Measurements from ENCODE around the gene TNIK.
"Not testable (repeated sequence)": the region's sequence is repeated elsewhere in the genome, so short reads cannot be mapped to it uniquely, and the experiment has no call there.

Gene TNIK

GRCh38 chr3:171157286-171157685 lies 302.9 kb downstream of the TNIK start:
- DNase-seq = peak; percentile 58

GRCh38 chr3:171156401-171157010 lies 303.7 kb downstream of the TNIK start:
- no peak for DNase-seq

GRCh38 chr3:171155122-171155700 lies 305.0 kb downstream of the TNIK start:
- DNase-seq = no peak

GRCh38 chr3:171150945-171151344 lies 309.3 kb downstream of the TNIK start:
- DNase-seq = no peak

GRCh38 chr3:171149526-171150116 lies 310.6 kb downstream of the TNIK start:
- no peak for DNase-seq

- DNase-seq = no peak
These were observed 314.4 kb downstream of the TNIK start for GRCh38 chr3:171145798-171146197.

- no peak for DNase-seq
These were observed 317.2 kb downstream of the TNIK start for GRCh38 chr3:171142985-171143384.

GRCh38 chr3:171140246-171140645 lies 320.0 kb downstream of the TNIK start:
- DNase-seq = no peak

GRCh38 chr3:171138027-171138426 lies 322.2 kb downstream of the TNIK start:
- no peak for DNase-seq

GRCh38 chr3:171135549-171135948 lies 324.7 kb downstream of the TNIK start:
- no peak for DNase-seq

GRCh38 chr3:171133796-171134569 lies 326.2 kb downstream of the TNIK start:
- DNase-seq = no peak

GRCh38 chr3:171133337-171133736 lies 326.9 kb downstream of the TNIK start:
- no peak for DNase-seq

GRCh38 chr3:171132873-171133272 lies 327.3 kb downstream of the TNIK start:
- DNase-seq = no peak

GRCh38 chr3:171129827-171130226 lies 330.4 kb downstream of the TNIK start:
- no peak for DNase-seq

GRCh38 chr3:171127611-171128010 lies 332.6 kb downstream of the TNIK start:
- DNase-seq = no peak

- no peak for DNase-seq
These were observed 333.6 kb downstream of the TNIK start for GRCh38 chr3:171126478-171127209.

GRCh38 chr3:171125010-171125409 lies 335.2 kb downstream of the TNIK start:
- DNase-seq = no peak

- no peak for DNase-seq
These were observed 336.3 kb downstream of the TNIK start for GRCh38 chr3:171123915-171124314.

GRCh38 chr3:171122861-171123260 lies 337.3 kb downstream of the TNIK start:
- DNase-seq = no peak

- no peak for DNase-seq
These were observed 338.0 kb downstream of the TNIK start for GRCh38 chr3:171122240-171122639.

GRCh38 chr3:171121801-171122200 lies 338.4 kb downstream of the TNIK start:
- DNase-seq = no peak

- DNase-seq = not testable (repeated sequence)
These were observed 340.8 kb downstream of the TNIK start for GRCh38 chr3:171119402-171119801.

GRCh38 chr3:171118993-171119392 lies 341.2 kb downstream of the TNIK start:
- DNase-seq = not testable (repeated sequence)

Measured in right forelimb (tissue), 1 donor.